Measurements from ENCODE around the gene PTPRR.
"Not testable (repeated sequence)": the region's sequence is repeated elsewhere in the genome, so short reads cannot be mapped to it uniquely, and the experiment has no call there.

PTPRR gene

GRCh38 chr12:70815971-70816391 is 104.6 kb downstream of the PTPRR start:
- TF ChIP-seq, protein P1, sequence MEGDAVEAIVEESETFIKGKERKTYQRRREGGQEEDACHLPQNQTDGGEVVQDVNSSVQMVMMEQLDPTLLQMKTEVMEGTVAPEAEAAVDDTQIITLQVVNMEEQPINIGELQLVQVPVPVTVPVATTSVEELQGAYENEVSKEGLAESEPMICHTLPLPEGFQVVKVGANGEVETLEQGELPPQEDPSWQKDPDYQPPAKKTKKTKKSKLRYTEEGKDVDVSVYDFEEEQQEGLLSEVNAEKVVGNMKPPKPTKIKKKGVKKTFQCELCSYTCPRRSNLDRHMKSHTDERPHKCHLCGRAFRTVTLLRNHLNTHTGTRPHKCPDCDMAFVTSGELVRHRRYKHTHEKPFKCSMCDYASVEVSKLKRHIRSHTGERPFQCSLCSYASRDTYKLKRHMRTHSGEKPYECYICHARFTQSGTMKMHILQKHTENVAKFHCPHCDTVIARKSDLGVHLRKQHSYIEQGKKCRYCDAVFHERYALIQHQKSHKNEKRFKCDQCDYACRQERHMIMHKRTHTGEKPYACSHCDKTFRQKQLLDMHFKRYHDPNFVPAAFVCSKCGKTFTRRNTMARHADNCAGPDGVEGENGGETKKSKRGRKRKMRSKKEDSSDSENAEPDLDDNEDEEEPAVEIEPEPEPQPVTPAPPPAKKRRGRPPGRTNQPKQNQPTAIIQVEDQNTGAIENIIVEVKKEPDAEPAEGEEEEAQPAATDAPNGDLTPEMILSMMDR (conservative IDR thresholded peaks at IDR 0.05; ENCODE audit: control insufficient read depth, insufficient read depth, low read depth, low read length): no peak
- H3K4me3 ChIP-seq (ENCODE audit: control insufficient read depth, low read depth, low read length): no peak overlapping the region
- no peak for DNase-seq (ENCODE audit: low read depth)

GRCh38 chr12:70815056-70815455 is 105.5 kb downstream of the PTPRR start:
- no peak overlapping the region for H3K4me3 ChIP-seq (ENCODE audit: control insufficient read depth, low read depth, low read length)
- TF ChIP-seq, protein P1 (conservative IDR thresholded peaks at IDR 0.05; ENCODE audit: control insufficient read depth, insufficient read depth, low read depth, low read length): no peak
- no peak for DNase-seq (ENCODE audit: low read depth)

- H3K4me3 ChIP-seq (ENCODE audit: control insufficient read depth, low read depth, low read length): no peak overlapping the region
- no peak for DNase-seq (ENCODE audit: low read depth)
- TF ChIP-seq, protein P1 (conservative IDR thresholded peaks at IDR 0.05; ENCODE audit: control insufficient read depth, insufficient read depth, low read depth, low read length): no peak
Observed at GRCh38 chr12:70813559-70813958, 107.0 kb downstream of the PTPRR start.

DNA sequence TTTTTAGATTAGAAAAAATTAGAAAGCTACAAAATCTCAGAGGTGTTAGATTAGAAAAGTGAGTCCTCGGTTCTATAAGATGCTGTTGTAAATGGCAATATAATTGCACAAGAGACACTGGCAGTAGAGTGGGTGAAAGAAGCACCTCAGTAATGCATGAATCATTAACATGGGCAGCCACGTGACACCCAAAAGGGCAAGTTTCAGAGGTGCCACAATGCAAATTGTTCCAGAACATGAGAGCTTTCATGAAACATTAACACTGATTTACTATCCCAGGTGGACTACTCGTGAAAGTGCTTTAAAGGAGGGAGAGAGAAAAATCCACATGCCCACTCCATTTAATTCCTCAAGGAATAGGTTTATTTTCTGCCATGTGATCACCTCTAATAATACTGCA is 108.4 kb downstream of the PTPRR start:
- no peak for DNase-seq (ENCODE audit: low read depth)

DNA sequence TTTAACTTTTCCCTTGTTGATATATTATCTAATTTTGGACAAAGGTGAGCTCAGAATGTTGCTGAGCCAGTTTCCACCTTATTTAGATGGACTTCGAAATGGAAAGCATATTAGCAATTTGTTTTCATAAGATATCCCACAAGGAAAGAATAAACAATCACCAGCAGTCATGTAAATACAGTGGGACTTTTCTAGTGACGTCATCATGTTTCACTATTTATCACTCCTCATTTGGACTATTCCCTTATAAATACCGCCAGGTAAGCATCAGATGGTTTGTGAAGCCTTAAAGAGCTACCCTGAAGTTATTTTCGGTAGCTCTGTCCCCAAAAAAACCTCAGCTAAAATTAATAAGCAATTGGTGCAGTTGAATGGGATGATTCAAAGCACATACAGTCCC is 110.7 kb downstream of the PTPRR start:
- no peak overlapping the region for H3K4me3 ChIP-seq (ENCODE audit: control insufficient read depth, low read depth, low read length)
- TF ChIP-seq, protein P1 (conservative IDR thresholded peaks at IDR 0.05; ENCODE audit: control insufficient read depth, insufficient read depth, low read depth, low read length): no peak
- DNase-seq (ENCODE audit: low read depth): no peak

More for the DNA sequence above, 108.4 kb downstream of the PTPRR start:
- TF ChIP-seq, protein P1 (conservative IDR thresholded peaks at IDR 0.05; ENCODE audit: control insufficient read depth, insufficient read depth, low read depth, low read length): no peak
- H3K4me3 ChIP-seq (ENCODE audit: control insufficient read depth, low read depth, low read length): no peak overlapping the region

GRCh38 chr12:70807993-70808392 is 112.5 kb downstream of the PTPRR start:
- not testable (repeated sequence) for H3K4me3 ChIP-seq (ENCODE audit: control insufficient read depth, low read depth, low read length); DNase-seq (ENCODE audit: low read depth)

GRCh38 chr12:70806827-70807226 is 113.7 kb downstream of the PTPRR start:
- DNase-seq (ENCODE audit: low read depth): no peak
- no peak overlapping the region for H3K4me3 ChIP-seq (ENCODE audit: control insufficient read depth, low read depth, low read length)
- TF ChIP-seq, protein P1 (conservative IDR thresholded peaks at IDR 0.05; ENCODE audit: control insufficient read depth, insufficient read depth, low read depth, low read length): no peak

Measured in fibroblast of mammary gland (primary cell).